Prostate gland (tissue), 2 donors: ENCODE data around the gene PTX4. TPM values are rescaled to one million over a fixed set of nuclear protein-coding genes. Genes with fewer than 3 reads are reported as not detected.

Source experiments
- DNase-seq: peaks from one replicate; pipeline ENCODE4 v3.0.0-alpha.2; 2019; ENCODE audit warnings: low spot score
- H3K27ac ChIP-seq, 2 donors: fragments of 200-600 bp; sonication (generic); 2 replicates each; pipeline ENCODE4 v1.5.1; 2017 to 2019
- H3K27me3 ChIP-seq: fragments of 200-600 bp; sonication (generic); replicated peaks from 2 replicates; pipeline ENCODE4 v1.5.1; 2019; ENCODE audit not compliant: insufficient read depth
- H3K36me3 ChIP-seq, 2 donors: fragments of 200-600 bp; sonication (generic); 1 replicate in 1 of 2; 2 replicates in 1 of 2; pipeline versions ENCODE4 v1.5.1 to v1.8.1; 2017 to 2019
- H3K4me1 ChIP-seq: fragments of 200-600 bp; sonication (generic); replicated peaks from 2 replicates; pipeline ENCODE4 v1.5.1; 2019
- H3K4me3 ChIP-seq, 2 donors: fragments of 200-600 bp; sonication (generic); 2 replicates each; pipeline ENCODE4 v1.5.1; 2017 to 2019
- H3K9me3 ChIP-seq: fragments of 200-600 bp; sonication (generic); 2 replicates; pipeline ENCODE4 v1.5.1; 2017
- POLR2A ChIP-seq: fragments of 450-650 bp; IDR thresholded peaks from one replicate; pipeline ENCODE4 v1.6.1; 2016; ENCODE audit warnings: antibody characterized with exemption, mild to moderate bottlenecking
- POLR2AphosphoS5 ChIP-seq: sonication (generic); formaldehyde crosslinking; IDR thresholded peaks from one replicate; pipeline ENCODE4 v1.6.1; 2017; ENCODE audit warnings: antibody characterized with exemption
- WGBS: methylation state at CpG from one replicate; pipeline ENCODE4 v1.1.5; 2018; 5-methylcytosine and 5-hydroxymethylcytosine counted together
- intact Hi-C: fragments of 100-400 bp; cut with DNase I; formaldehyde crosslinking; loops from one replicate; pipeline ENCODE4 v1.14.2; 2022
- total RNA-seq, 2 donors: library from RNA; depleted of rRNA; stranded (reverse); fragments of >200 nt; gene quantifications; one replicate each; pipeline ENCODE4 v1.1.0, GENCODE V29; 2016
- TF ChIP-seq, protein P1 (sequence below), 4 experiments: fragments of 200-600 bp in 2 of 4; fragments of 450-650 bp in 2 of 4; sonication (generic) in 2 of 4; IDR thresholded peaks; 1 replicate in 3 of 4; 2 replicates in 1 of 4; pipeline ENCODE4 v1.5.1; 2016 to 2019; ENCODE audit warnings: antibody characterized with exemption in 4 of 4, mild to moderate bottlenecking in 2 of 4, moderate library complexity in 2 of 4

Gene PTX4
- total RNA-seq, 2 donors from 2014 or later, result 2.2 TPM; not detected in 1

DNA sequence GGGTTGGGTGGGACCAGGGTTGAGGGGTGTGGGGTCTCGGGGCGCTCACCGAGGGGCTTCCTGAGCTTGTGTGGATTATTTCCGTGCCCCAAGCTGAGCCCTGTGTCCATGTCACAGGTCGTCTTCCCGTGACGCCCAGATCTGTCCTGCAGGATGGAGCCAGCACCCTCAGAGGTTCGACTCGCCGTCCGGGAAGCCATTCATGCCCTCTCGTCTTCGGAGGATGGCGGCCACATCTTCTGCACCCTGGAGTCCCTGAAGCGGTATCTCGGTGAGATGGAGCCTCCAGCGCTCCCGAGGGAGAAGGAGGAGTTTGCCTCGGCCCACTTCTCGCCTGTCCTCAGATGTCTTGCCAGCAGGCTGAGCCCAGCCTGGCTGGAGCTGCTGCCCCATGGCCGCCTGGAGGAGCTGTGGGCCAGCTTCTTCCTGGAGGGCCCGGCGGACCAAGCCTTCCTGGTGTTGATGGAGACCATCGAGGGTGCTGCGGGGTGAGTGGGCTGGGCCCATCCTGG lies 5.4 kb upstream of the PTX4 start:
- Histone ChIP-seq H3K36me3 (peaks cover 0 to 10% of the 10 kb centered on the region in 2 donors), H3K27me3 (no peaks in the 10 kb centered on the region), H3K27ac (peak overlapping the region; percentile 75 to 83), H3K4me3 (peak overlapping the region; percentile 71 to 85), H3K4me1 (peaks cover 8% of the 10 kb centered on the region), H3K9me3 (no peaks in the 10 kb centered on the region)
- intact Hi-C loops, result loop anchor here (5.0 kb wide), 1 partner anchor 118 kb away; the partner anchor contains the start of genes CRAMP1 and IFT140
- TF ChIP-seq, protein P1, sequence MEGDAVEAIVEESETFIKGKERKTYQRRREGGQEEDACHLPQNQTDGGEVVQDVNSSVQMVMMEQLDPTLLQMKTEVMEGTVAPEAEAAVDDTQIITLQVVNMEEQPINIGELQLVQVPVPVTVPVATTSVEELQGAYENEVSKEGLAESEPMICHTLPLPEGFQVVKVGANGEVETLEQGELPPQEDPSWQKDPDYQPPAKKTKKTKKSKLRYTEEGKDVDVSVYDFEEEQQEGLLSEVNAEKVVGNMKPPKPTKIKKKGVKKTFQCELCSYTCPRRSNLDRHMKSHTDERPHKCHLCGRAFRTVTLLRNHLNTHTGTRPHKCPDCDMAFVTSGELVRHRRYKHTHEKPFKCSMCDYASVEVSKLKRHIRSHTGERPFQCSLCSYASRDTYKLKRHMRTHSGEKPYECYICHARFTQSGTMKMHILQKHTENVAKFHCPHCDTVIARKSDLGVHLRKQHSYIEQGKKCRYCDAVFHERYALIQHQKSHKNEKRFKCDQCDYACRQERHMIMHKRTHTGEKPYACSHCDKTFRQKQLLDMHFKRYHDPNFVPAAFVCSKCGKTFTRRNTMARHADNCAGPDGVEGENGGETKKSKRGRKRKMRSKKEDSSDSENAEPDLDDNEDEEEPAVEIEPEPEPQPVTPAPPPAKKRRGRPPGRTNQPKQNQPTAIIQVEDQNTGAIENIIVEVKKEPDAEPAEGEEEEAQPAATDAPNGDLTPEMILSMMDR (IDR thresholded peaks at IDR 0.05), result peak in 3 of 4 experiments; percentile 35 to 74 (median 67)
- TF ChIP-seq POLR2A (no peak), POLR2AphosphoS5 (peak; percentile 64)
- DNase-seq, result peak; percentile 61
- 25% methylated on average over 20 of the region's 25 CpGs for WGBS

DNA sequence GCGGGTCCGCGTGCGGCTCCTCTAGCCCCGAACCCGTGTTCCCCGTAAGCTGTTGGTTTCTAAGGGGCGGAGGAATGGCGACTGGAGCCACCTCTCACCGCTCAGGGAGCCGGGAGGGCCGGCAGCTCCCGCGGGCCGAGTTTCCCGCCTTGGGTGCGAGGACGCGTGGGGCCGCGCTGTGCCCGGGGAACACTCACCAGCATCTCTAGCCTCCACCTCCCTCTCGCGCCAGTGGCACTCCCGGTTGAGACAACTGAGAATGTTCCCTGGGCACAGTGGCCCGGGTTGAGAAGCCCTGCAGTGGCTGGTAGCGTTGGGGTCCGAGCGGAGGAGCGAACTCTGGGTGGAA lies 5.0 kb upstream of the PTX4 start:
- no peak for DNase-seq
- no peak for TF ChIP-seq POLR2A
- Histone ChIP-seq H3K4me3 (peak overlapping the region; percentile 71 to 85), H3K27me3 (no peaks in the 10 kb centered on the region), H3K27ac (peak overlapping the region; percentile 75 to 83), H3K36me3 (peaks cover 0 to 10% of the 10 kb centered on the region in 2 donors), H3K4me1 (peaks cover 8% of the 10 kb centered on the region), H3K9me3 (no peaks in the 10 kb centered on the region)
- WGBS, result 0% methylated on average over 10 of the region's 30 CpGs
- intact Hi-C loops, result loop anchor here (5.0 kb wide), 1 partner anchor 119 kb away; the partner anchor contains the start of genes CRAMP1 and IFT140

DNA sequence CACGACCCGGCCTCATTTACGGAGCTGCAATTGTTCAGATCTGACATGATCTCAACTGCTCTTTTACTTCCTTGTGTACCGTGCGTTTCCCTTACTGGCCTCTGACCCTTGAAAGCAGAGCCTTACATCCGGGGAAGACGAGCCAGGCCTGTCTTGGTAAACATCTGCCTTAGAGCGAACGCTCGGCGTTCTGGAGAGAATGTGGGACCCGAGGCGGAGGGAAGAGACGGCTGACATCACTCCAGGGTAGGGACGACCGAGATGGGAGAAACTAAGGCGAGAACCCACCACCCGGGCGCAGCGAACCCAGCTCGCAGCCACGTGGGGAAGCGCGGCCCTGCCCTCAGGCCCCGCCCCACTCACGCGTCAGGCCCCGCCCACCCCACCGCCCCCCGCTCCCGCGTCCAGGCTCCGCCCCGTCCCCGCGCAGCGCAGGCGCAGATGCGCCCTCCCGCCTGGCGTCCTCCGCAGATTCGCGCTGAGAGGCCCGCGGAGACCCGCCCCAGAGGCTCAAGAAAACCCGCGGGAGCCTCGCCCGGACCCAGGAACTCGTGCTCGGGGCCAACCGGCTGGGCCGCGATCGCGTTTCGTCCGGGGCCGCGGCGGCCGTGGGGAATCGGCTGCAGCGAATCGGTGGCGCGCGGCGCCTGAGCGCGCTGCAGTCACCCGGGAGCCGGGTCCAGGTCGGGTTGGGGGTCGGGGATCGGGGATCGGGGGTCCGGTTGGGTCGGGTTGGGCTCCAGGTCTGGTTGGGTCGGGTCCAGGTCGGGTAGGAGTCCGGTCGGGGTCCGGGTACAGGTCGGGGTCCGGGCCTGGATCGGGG lies 4.4 kb upstream of the PTX4 start, which contains the start of gene TELO2:
Gene TELO2, plus strand, starts transcription at position 438 of the 823 bp plus-strand sequence. CDS start 922 bp downstream, outside the sequence.
- intact Hi-C loops, result loop anchor here (5.0 kb wide), 1 partner anchor 119 kb away; the partner anchor contains the start of genes CRAMP1 and IFT140

DNA sequence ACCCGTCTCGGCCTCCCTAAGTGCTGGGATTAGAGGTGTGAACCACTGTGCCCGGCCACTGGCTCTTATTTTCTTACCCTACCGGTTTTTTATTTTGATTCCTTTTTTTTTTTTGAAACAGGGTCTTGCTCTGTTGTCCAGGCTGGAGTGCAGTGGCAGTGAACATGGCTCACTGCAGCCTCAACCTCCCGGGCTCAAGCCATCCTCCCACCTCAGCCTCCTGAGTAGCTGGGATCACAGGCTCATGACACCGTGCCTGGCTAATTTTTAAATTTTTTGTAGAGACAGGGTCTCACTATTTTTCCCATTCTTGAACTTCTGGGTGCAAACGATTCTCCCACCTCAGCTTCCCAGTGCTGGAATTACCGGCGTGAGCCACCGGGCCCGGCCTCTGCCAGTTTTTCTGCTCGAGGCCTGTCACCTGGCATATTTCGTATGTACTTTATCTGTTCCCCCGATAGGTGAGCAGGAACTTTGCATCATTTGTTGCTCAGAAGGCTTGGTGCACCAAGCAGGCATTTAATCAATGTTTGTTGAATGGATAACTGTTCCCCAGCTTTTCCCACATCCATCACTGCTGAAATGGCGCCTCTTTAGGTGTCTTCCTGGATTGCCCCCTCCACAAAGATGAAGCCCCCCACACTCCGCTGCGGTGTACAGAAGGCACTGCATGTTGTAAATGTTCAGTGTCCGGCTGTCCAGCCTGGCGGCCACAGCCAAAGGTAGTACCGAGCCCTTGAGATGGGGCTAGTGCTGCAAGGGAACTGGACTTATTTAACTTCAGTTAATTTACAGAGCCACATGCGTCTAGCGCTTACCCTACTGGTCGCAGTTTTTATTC lies 3.6 kb upstream of the PTX4 start:
- Histone ChIP-seq H3K4me1 (peaks cover 8% of the 10 kb centered on the region), H3K4me3 (peak overlapping the region in 1 of 2 donors; percentile 85), H3K27me3 (no peaks in the 10 kb centered on the region), H3K36me3 (peaks cover 0 to 10% of the 10 kb centered on the region in 2 donors), H3K9me3 (no peaks in the 10 kb centered on the region), H3K27ac (peak overlapping the region; percentile 75 to 83)
- intact Hi-C loops, result loop anchor here (5.0 kb wide), 1 partner anchor 120 kb away; the partner anchor contains the start of genes CRAMP1 and IFT140
- 81% methylated on average over 23 of the region's 23 CpGs for WGBS
- TF ChIP-seq, protein P1 (IDR thresholded peaks at IDR 0.05), result no peak
- TF ChIP-seq POLR2A, result no peak
- no peak for TF ChIP-seq POLR2AphosphoS5
- no peak for DNase-seq

More for the DNA sequence above, 4.4 kb upstream of the PTX4 start, which contains the start of gene TELO2:
- H3K27me3 ChIP-seq, result no peaks in the 10 kb centered on the region
- H3K9me3 ChIP-seq, result no peaks in the 10 kb centered on the region
- H3K36me3 ChIP-seq, result peaks cover 0 to 10% of the 10 kb centered on the region in 2 donors
- peak; percentile 82 for DNase-seq
- 3% methylated on average over 20 of the region's 89 CpGs for WGBS
- H3K27ac ChIP-seq, result peak within 1 kb of the TSS; percentile 75 to 83
- H3K4me3 ChIP-seq, result peak within 1 kb of the TSS; percentile 71 to 85
- peaks cover 8% of the 10 kb centered on the region for H3K4me1 ChIP-seq
- TF ChIP-seq, protein P1 (IDR thresholded peaks at IDR 0.05), result peak in 1 of 4 experiments; percentile 5
- TF ChIP-seq POLR2A, result peak; percentile 41
- peak; percentile 68 for TF ChIP-seq POLR2AphosphoS5
